ENCODE data around the gene COL5A1. TPM values are rescaled to one million over a fixed set of nuclear protein-coding genes. Genes with fewer than 3 reads are reported as not detected.

The COL5A1 gene
- total and polyA plus RNA-seq, 3 experiments from 2014 or later, result 0.02 to 0.43 (median 0.13) TPM

DNA sequence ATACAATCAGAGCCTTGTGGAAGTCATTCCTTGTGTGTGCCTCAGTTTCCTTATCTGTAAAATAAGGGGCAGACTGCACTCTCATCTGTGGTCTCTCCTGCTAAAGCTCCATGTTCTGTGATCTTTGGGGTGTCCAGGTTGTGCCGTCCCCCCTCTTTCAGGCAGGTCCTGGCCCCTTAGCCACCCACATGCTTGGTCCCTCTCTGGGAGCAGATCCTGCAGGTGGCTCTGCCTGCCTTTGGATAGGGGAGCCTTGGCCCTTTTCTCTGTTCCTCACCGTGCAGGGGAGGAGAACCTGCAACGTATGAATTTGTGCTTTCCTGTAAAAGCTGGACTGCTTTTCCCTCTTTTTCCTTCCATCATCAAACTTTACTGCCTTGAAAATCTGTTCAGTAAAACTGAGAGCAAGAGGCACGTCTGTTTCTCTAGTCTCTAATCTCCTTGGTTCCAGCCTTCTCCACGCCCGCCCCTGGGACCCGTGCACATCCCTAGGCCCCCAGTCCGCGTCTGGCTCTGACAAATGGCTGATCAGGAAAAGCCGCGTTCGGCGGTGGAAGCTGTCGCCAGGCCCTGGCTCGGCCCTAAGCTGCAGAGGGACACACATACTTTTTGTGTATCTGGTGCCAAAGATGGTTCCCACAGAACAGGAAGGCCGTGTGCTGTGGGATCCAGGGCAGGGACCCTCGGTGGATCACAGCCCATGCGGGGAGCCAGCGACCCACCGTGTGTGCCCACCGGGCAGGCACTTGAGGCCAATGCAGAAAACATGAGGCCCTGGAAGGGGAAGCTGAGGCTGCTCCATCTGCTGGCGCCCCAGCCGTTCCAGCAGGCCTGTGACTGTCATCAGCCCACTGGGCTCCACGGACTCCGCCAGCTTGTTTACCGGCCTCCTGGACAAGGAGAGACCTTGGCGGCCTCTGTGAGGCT is 43.4 kb upstream of the COL5A1 start:
- Mint-ChIP-seq H3K4me3 (no peak overlapping the region), H3K27me3 (peaks cover 3 to 12% of the 10 kb centered on the region in 2 donors), H3K27ac (no peak overlapping the region), H3K36me3 (no peaks in the 10 kb centered on the region), H3K9me3 (peaks cover 0 to 2% (median 0%) of the 10 kb centered on the region in 5 donors), H3K4me1 (no peaks in the 10 kb centered on the region)
- ChIA-PET CTCF (no interaction called here), POLR2A (no interaction called here)
- Histone ChIP-seq H3K27me3 (ENCODE audit: insufficient read depth, low read length, poor library complexity, severe bottlenecking) (peaks cover 4% of the 10 kb centered on the region), H3K27ac (ENCODE audit: low read depth, low read length) (no peak overlapping the region), H3K4me3 (ENCODE audit: low read length) (no peak overlapping the region), H3K4me1 (ENCODE audit: insufficient read depth, low read length) (no peaks in the 10 kb centered on the region), H3K36me3 (ENCODE audit: insufficient read depth, low read length) (no peaks in the 10 kb centered on the region), H3K9me3 (ENCODE audit: low read length) (no peaks in the 10 kb centered on the region)
- no peak for DNase-seq

DNA sequence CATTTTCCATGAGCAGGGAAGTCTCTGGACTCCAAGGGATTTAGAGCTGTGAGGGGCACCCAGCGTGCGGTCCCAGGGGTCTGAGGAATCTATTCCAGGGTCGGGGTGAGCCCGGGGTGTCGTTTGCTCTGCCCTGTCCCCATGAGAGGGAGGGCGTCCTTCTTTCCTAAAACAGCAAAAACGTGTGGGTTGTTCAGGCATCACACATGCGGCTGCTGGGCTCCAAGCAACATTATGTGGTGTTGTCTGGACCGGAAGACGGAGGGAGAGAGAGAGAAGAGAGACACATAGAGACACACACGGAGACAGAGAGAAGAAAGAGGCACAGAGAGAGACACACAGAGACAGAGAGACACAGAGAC is 42.7 kb upstream of the COL5A1 start:
- Mint-ChIP-seq H3K9me3 (no peaks in the 10 kb centered on the region), H3K27me3 (peaks cover 5 to 7% of the 10 kb centered on the region in 2 donors), H3K36me3 (no peaks in the 10 kb centered on the region), H3K4me3 (no peak overlapping the region), H3K27ac (no peak overlapping the region), H3K4me1 (no peaks in the 10 kb centered on the region)
- Histone ChIP-seq H3K36me3 (ENCODE audit: insufficient read depth, low read length) (no peaks in the 10 kb centered on the region), H3K9me3 (ENCODE audit: low read length) (no peaks in the 10 kb centered on the region), H3K4me1 (ENCODE audit: insufficient read depth, low read length) (no peaks in the 10 kb centered on the region), H3K27me3 (ENCODE audit: insufficient read depth, low read length, poor library complexity, severe bottlenecking) (peaks cover 4% of the 10 kb centered on the region), H3K27ac (ENCODE audit: low read depth, low read length) (no peak overlapping the region), H3K4me3 (ENCODE audit: low read length) (no peak overlapping the region)
- CTCF ChIA-PET, result no interaction called here
- POLR2A ChIA-PET, result no interaction called here
- DNase-seq, result no peak

DNA sequence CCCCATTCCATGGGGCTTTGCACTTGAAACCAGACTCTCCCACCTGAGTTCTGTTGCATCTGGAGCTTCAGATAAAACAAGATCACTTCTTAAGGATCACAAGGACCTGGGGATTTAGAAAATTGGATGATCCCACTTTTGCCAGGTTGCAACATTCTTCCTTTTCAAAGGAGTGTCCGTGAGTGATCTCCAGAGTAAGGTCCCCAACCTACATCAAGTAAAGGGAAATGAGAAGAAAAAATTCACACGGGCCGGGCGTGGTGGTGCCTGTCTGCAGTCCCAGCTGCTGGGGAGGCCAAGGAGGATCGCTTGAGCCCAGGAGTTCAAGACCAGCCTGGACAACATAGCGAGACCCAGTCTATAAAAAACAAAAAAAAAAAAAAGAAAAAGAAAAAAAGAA is 41.2 kb upstream of the COL5A1 start:
- no peaks in the 10 kb centered on the region for H3K9me3 Mint-ChIP-seq
- Histone ChIP-seq H3K4me1 (ENCODE audit: insufficient read depth, low read length) (no peaks in the 10 kb centered on the region), H3K9me3 (ENCODE audit: low read length) (no peaks in the 10 kb centered on the region), H3K4me3 (ENCODE audit: low read length) (no peak overlapping the region), H3K27ac (ENCODE audit: low read depth, low read length) (no peak overlapping the region), H3K27me3 (ENCODE audit: insufficient read depth, low read length, poor library complexity, severe bottlenecking) (peaks cover 4% of the 10 kb centered on the region), H3K36me3 (ENCODE audit: insufficient read depth, low read length) (no peaks in the 10 kb centered on the region)
- H3K27me3 Mint-ChIP-seq, result peaks cover 5 to 7% of the 10 kb centered on the region in 2 donors
- no peak for DNase-seq
- H3K4me3 Mint-ChIP-seq, result no peak overlapping the region
- ChIA-PET POLR2A (no interaction called here), CTCF (no interaction called here)
- no peak overlapping the region for H3K27ac Mint-ChIP-seq
- no peaks in the 10 kb centered on the region for H3K36me3 Mint-ChIP-seq
- H3K4me1 Mint-ChIP-seq, result no peaks in the 10 kb centered on the region

DNA sequence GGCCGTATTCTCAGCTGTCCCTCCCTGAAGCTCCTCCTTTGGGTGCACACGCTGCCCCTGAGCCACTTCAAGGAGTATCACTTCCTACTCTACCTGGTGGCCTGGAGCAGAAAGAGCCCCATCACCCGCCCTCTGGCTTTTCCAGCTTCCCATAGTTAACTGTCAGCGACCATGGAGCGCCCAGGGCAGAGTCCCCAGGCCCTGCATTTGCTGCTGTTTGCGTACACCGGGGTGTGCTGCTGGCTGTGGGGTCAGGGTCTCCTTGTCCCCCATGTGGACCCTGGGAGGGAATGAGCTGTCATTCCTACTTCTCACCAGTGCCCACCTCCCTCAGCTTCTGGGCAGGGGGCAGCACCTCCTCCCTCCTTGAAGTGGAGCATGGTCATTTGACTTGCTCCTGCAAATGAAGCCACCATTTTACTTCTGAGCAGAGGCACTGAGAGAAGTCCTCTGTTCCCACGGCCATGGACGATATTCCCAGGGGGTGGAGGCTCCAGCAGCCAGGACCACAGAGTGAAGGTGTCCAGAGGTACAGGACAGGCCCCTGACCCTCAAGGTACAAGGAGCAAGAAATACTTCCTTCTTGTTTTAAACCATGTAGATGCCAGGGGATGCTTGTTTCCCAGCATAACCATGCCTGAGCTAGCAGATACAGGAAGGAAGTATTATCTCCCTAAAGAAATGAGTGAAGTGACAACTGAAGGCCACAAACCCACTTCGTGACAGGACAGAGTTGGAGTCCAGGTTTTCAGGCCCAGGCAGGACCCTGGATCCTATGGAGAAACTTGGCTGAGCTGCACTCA is 40.6 kb upstream of the COL5A1 start:
- Mint-ChIP-seq H3K27ac (no peak overlapping the region), H3K27me3 (peaks cover 5 to 7% of the 10 kb centered on the region in 2 donors), H3K36me3 (no peaks in the 10 kb centered on the region), H3K4me1 (no peaks in the 10 kb centered on the region), H3K9me3 (no peaks in the 10 kb centered on the region), H3K4me3 (no peak overlapping the region)
- POLR2A ChIA-PET, result no interaction called here
- CTCF ChIA-PET, result no interaction called here
- peaks cover 4% of the 10 kb centered on the region for H3K27me3 ChIP-seq (ENCODE audit: insufficient read depth, low read length, poor library complexity, severe bottlenecking)
- no peaks in the 10 kb centered on the region for H3K36me3 ChIP-seq (ENCODE audit: insufficient read depth, low read length)
- no peaks in the 10 kb centered on the region for H3K9me3 ChIP-seq (ENCODE audit: low read length)
- no peak overlapping the region for H3K27ac ChIP-seq (ENCODE audit: low read depth, low read length)
- no peak for DNase-seq
- H3K4me1 ChIP-seq (ENCODE audit: insufficient read depth, low read length), result no peaks in the 10 kb centered on the region
- H3K4me3 ChIP-seq (ENCODE audit: low read length), result no peak overlapping the region

DNA sequence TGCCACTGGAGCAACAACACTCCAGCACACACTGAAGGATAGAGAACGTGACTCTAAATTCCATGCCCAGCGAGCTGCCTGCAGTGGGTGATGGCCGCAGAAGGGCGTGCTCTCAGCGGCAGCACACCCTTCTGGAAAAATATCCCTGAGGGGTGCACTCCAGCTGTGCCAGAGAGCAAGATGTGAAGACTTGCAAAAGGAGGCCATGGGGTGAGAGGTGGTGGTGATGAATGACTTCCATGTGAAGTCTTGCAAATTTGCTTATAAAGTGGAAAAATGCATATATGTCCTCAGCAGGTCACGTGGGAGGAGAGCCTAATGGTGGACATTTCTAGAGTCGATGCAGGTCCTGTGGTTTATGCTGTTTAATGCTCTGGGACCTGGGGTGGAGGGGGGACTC is 39.8 kb upstream of the COL5A1 start:
- POLR2A ChIA-PET, result no interaction called here
- Mint-ChIP-seq H3K4me3 (no peak overlapping the region), H3K9me3 (no peaks in the 10 kb centered on the region), H3K36me3 (no peaks in the 10 kb centered on the region), H3K27ac (no peak overlapping the region), H3K27me3 (peaks cover 7 to 8% of the 10 kb centered on the region in 2 donors), H3K4me1 (no peaks in the 10 kb centered on the region)
- CTCF ChIA-PET, result no interaction called here
- no peaks in the 10 kb centered on the region for H3K9me3 ChIP-seq (ENCODE audit: low read length)
- no peak overlapping the region for H3K27ac ChIP-seq (ENCODE audit: low read depth, low read length)
- no peaks in the 10 kb centered on the region for H3K36me3 ChIP-seq (ENCODE audit: insufficient read depth, low read length)
- no peaks in the 10 kb centered on the region for H3K4me1 ChIP-seq (ENCODE audit: insufficient read depth, low read length)
- H3K4me3 ChIP-seq (ENCODE audit: low read length), result no peak overlapping the region
- H3K27me3 ChIP-seq (ENCODE audit: insufficient read depth, low read length, poor library complexity, severe bottlenecking), result peaks cover 4% of the 10 kb centered on the region
- DNase-seq, result no peak

DNA sequence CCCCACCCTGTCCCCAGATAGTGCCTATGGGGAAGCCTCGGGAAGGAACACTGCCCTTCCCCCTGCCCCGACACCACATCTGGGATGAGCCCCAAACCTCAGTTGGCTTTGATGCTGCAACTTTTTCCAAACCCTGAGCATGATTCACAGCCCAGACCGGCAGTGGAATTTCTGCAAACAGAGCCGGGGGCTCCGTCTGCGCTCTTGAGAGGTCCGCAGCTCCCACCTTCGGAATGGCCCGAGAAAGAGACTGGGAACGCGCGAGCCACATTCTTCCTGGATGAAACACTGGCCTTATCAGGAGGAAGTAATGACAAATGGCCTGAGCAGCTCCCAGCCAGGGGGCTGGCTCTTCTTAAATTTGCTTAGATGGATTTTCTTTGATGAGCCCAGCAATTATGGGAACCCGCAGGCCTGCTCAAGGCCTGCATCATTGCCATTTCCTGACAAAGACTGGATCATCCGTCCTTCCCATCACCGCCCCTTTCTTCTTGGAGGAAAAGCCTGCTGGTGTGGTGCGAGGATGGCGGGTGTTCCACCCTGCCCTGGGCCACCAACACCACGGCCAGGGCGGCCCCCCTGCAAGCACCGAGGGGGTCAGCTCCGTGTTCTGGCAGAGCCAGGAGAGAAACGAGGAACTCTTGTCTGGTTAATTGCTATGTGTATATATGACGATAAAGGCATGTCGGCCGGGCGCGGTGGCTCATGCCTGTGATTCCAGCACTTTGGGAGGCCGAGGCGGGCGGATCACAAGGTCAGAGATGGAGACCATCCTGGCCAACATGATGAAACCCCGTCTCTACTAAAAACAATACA is 38.8 kb upstream of the COL5A1 start:
- Mint-ChIP-seq H3K4me3 (no peak overlapping the region), H3K9me3 (no peaks in the 10 kb centered on the region), H3K36me3 (no peaks in the 10 kb centered on the region), H3K27ac (no peak overlapping the region), H3K27me3 (peaks cover 7 to 9% of the 10 kb centered on the region in 2 donors), H3K4me1 (no peaks in the 10 kb centered on the region)
- Histone ChIP-seq H3K4me1 (ENCODE audit: insufficient read depth, low read length) (no peaks in the 10 kb centered on the region), H3K9me3 (ENCODE audit: low read length) (no peaks in the 10 kb centered on the region), H3K27ac (ENCODE audit: low read depth, low read length) (no peak overlapping the region), H3K27me3 (ENCODE audit: insufficient read depth, low read length, poor library complexity, severe bottlenecking) (peaks cover 4% of the 10 kb centered on the region), H3K4me3 (ENCODE audit: low read length) (no peak overlapping the region), H3K36me3 (ENCODE audit: insufficient read depth, low read length) (no peaks in the 10 kb centered on the region)
- ChIA-PET POLR2A (no interaction called here), CTCF (no interaction called here)
- no peak for DNase-seq

DNA sequence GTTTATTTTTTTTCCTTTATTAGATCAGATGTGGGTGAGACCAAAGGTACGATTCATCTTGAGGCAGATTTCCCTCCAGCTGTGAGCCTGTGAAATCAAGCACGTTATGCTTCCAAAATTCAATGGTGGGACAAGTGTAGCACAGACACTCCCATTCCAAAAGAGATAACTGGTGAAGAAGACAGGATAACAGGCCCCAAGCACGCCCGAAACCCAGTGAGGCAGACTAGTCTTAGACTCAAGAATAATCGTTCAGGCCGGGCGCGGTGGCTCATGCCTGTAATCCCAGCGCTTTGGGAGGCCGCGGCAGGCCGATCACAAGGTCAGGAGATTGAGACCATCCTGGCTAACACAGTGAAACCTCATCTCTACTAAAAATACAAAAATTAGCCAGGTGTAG is 36.8 kb upstream of the COL5A1 start:
- Mint-ChIP-seq H3K4me1 (no peaks in the 10 kb centered on the region), H3K9me3 (no peaks in the 10 kb centered on the region), H3K27me3 (peaks cover 9 to 15% of the 10 kb centered on the region in 2 donors), H3K4me3 (no peak overlapping the region), H3K36me3 (no peaks in the 10 kb centered on the region), H3K27ac (no peak overlapping the region)
- no peak overlapping the region for H3K4me3 ChIP-seq (ENCODE audit: low read length)
- H3K36me3 ChIP-seq (ENCODE audit: insufficient read depth, low read length), result no peaks in the 10 kb centered on the region
- CTCF ChIA-PET, result no interaction called here
- no peak overlapping the region for H3K27ac ChIP-seq (ENCODE audit: low read depth, low read length)
- POLR2A ChIA-PET, result no interaction called here
- no peaks in the 10 kb centered on the region for H3K4me1 ChIP-seq (ENCODE audit: insufficient read depth, low read length)
- H3K9me3 ChIP-seq (ENCODE audit: low read length), result no peaks in the 10 kb centered on the region
- no peaks in the 10 kb centered on the region for H3K27me3 ChIP-seq (ENCODE audit: insufficient read depth, low read length, poor library complexity, severe bottlenecking)
- DNase-seq, result peak in 1 of 5 donors; percentile 43
